ENCODE results near the gene ANO1. TPM values are rescaled to one million over a fixed set of nuclear protein-coding genes. Genes with fewer than 3 reads are reported as not detected.

Gene ANO1
- polyA plus RNA-seq, 3 donors, result not detected

DNA sequence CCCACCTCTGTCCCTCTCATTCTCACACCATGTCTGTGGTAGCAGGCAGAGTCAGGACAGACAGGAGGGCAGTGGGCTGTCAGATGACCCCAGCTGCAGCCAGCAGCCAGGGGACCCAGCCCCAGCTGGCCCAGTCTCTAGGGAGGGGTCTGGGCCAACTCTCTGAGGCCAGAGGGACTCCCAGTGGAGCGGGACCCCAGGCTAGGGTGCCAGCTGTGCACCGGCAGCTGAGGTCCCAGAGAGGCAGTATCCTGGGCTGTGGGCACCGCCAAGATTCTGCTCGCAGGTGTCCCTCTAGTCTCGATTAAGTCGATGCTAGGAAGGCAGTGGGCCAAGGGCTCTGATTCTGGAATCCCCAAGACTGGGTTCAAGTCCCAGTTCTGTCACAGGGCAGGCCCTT lies 108.3 kb downstream of the ANO1 start:
- no peaks in the 10 kb centered on the region for H3K27me3 ChIP-seq (ENCODE audit: control insufficient read depth in 2 of 2, insufficient read depth in 2 of 2, low read length in 2 of 2)
- peaks cover 0 to 3% (median 0%) of the 10 kb centered on the region in 7 donors for H3K9me3 Mint-ChIP-seq
- H2AFZ ChIP-seq (ENCODE audit: insufficient read depth, low read depth, low read length, poor library complexity, severe bottlenecking), result no peak overlapping the region
- no peak for DNase-seq
- peaks cover 2% of the 10 kb centered on the region for H3K4me1 Mint-ChIP-seq
- H3K4me3 Mint-ChIP-seq, result no peak overlapping the region
- 94% methylated on average over 6 of the region's 6 CpGs for WGBS (ENCODE audit: insufficient coverage)
- no peaks in the 10 kb centered on the region for H3K36me3 ChIP-seq (replicated peaks in 1 of 2; ENCODE audit: control insufficient read depth in 1 of 2, insufficient read depth in 2 of 2, low read length in 2 of 2)
- no peak overlapping the region for H3K9ac ChIP-seq (ENCODE audit: insufficient read depth, low read length, poor library complexity, severe bottlenecking)
- TF ChIP-seq, protein P1, sequence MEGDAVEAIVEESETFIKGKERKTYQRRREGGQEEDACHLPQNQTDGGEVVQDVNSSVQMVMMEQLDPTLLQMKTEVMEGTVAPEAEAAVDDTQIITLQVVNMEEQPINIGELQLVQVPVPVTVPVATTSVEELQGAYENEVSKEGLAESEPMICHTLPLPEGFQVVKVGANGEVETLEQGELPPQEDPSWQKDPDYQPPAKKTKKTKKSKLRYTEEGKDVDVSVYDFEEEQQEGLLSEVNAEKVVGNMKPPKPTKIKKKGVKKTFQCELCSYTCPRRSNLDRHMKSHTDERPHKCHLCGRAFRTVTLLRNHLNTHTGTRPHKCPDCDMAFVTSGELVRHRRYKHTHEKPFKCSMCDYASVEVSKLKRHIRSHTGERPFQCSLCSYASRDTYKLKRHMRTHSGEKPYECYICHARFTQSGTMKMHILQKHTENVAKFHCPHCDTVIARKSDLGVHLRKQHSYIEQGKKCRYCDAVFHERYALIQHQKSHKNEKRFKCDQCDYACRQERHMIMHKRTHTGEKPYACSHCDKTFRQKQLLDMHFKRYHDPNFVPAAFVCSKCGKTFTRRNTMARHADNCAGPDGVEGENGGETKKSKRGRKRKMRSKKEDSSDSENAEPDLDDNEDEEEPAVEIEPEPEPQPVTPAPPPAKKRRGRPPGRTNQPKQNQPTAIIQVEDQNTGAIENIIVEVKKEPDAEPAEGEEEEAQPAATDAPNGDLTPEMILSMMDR (IDR thresholded peaks at IDR 0.05), result no peak
- no peak overlapping the region for H3K4me2 ChIP-seq (replicated peaks; ENCODE audit: extremely low read depth, low read length, poor library complexity, severe bottlenecking)
- no peak overlapping the region for H3K27ac ChIP-seq (ENCODE audit: low read depth in 1 of 2, low read length in 2 of 2)
- H3K36me3 Mint-ChIP-seq, result no peaks in the 10 kb centered on the region
- no peaks in the 10 kb centered on the region for H3K9me3 ChIP-seq (replicated peaks in 1 of 2; ENCODE audit: control insufficient read depth in 1 of 2, insufficient read depth in 1 of 2, low read length in 2 of 2)
- H4K20me1 ChIP-seq (ENCODE audit: insufficient read depth, low read length), result no peaks in the 10 kb centered on the region
- no peak overlapping the region for H3K4me3 ChIP-seq (replicated peaks in 1 of 3; ENCODE audit: low read depth in 2 of 3, low read length in 3 of 3)
- intact Hi-C loops (cut with micrococcal nuclease), result no loop called here
- H3K79me2 ChIP-seq (ENCODE audit: insufficient read depth, low read length), result no peaks in the 10 kb centered on the region
- peaks cover 11 to 15% (median 12%) of the 10 kb centered on the region in 3 donors for H3K27me3 Mint-ChIP-seq (ENCODE audit: low read depth in 3 of 3)
- H3K4me1 ChIP-seq (ENCODE audit: control insufficient read depth in 1 of 2, insufficient read depth in 2 of 2, low read length in 2 of 2), result no peaks in the 10 kb centered on the region
- H3K27ac Mint-ChIP-seq, result no peak overlapping the region

DNA sequence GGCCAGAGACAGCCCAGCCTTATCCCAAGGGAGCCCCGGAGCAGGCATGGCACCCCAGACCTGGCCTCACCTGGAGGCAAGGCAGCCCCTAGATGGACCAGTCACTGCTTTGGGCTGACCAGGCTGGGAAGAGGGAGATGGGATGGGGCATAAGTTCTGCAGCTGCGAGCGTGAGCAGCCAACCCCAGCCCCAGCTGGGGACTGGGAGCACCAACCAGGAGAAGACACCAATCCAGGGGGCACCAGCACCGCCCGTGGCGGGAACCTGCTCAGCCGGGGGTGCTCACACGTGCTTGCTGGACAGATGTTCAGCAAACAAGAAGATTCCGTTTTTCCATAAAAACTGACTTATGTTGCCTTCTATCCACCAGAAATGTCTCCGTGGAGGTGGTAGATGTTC lies 108.8 kb downstream of the ANO1 start:
- TF ChIP-seq, protein P1 (IDR thresholded peaks at IDR 0.05), result no peak
- Histone ChIP-seq H3K9ac (ENCODE audit: insufficient read depth, low read length, poor library complexity, severe bottlenecking) (no peak overlapping the region), H3K79me2 (ENCODE audit: insufficient read depth, low read length) (no peaks in the 10 kb centered on the region), H3K36me3 (replicated peaks in 1 of 2; ENCODE audit: control insufficient read depth in 1 of 2, insufficient read depth in 2 of 2, low read length in 2 of 2) (no peaks in the 10 kb centered on the region), H2AFZ (ENCODE audit: insufficient read depth, low read depth, low read length, poor library complexity, severe bottlenecking) (no peak overlapping the region), H3K27ac (ENCODE audit: low read depth in 1 of 2, low read length in 2 of 2) (no peak overlapping the region), H3K4me1 (ENCODE audit: control insufficient read depth in 1 of 2, insufficient read depth in 2 of 2, low read length in 2 of 2) (no peaks in the 10 kb centered on the region), H3K4me3 (replicated peaks in 1 of 3; ENCODE audit: low read depth in 2 of 3, low read length in 3 of 3) (no peak overlapping the region), H3K27me3 (ENCODE audit: control insufficient read depth in 2 of 2, insufficient read depth in 2 of 2, low read length in 2 of 2) (no peaks in the 10 kb centered on the region), H3K4me2 (replicated peaks; ENCODE audit: extremely low read depth, low read length, poor library complexity, severe bottlenecking) (no peak overlapping the region), H3K9me3 (replicated peaks in 1 of 2; ENCODE audit: control insufficient read depth in 1 of 2, insufficient read depth in 1 of 2, low read length in 2 of 2) (no peaks in the 10 kb centered on the region), H4K20me1 (ENCODE audit: insufficient read depth, low read length) (no peaks in the 10 kb centered on the region)
- 86% methylated on average over 5 of the region's 10 CpGs for WGBS (ENCODE audit: insufficient coverage)
- Mint-ChIP-seq H3K27ac (no peak overlapping the region), H3K9me3 (peaks cover 0 to 3% (median 0%) of the 10 kb centered on the region in 7 donors), H3K4me1 (peaks cover 3% of the 10 kb centered on the region), H3K4me3 (no peak overlapping the region), H3K27me3 (ENCODE audit: low read depth in 3 of 3) (peaks cover 11 to 15% (median 12%) of the 10 kb centered on the region in 3 donors), H3K36me3 (no peaks in the 10 kb centered on the region)
- intact Hi-C loops (cut with micrococcal nuclease), result no loop called here
- DNase-seq, result no peak
